Measurements from ENCODE around the gene P2RX3. TPM values are rescaled to one million over a fixed set of nuclear protein-coding genes. Genes with fewer than 3 reads are reported as not detected.

P2RX3 gene
- total RNA-seq, 2 experiments from 2014 or later = not detected

GRCh38 chr11:57342702-57343101, 4.5 kb downstream of the P2RX3 start:
- H3K36me3 ChIP-seq (ENCODE audit: insufficient read depth, low read length) = no peaks in the 10 kb centered on the region
- no peaks in the 10 kb centered on the region for H3K9me3 Mint-ChIP-seq
- H3K27ac ChIP-seq (ENCODE audit: low read depth in 1 of 2, low read length in 2 of 2) = no peak overlapping the region
- no peaks in the 10 kb centered on the region for H3K4me1 Mint-ChIP-seq (ENCODE audit: low read depth)
- no peaks in the 10 kb centered on the region for H3K9me3 ChIP-seq (ENCODE audit: control insufficient read depth in 1 of 2, insufficient read depth in 1 of 2, low read length in 2 of 2)
- ChIA-PET POLR2A (no interaction called here), CTCF (no interaction called here)
- peaks cover 6% of the 10 kb centered on the region for H3K4me1 ChIP-seq (ENCODE audit: insufficient read depth, low read length)
- no peak for TF ChIP-seq CTCF (IDR thresholded peaks at IDR 0.05)
- no peaks in the 10 kb centered on the region for H3K36me3 Mint-ChIP-seq (ENCODE audit: low read depth)
- DNase-seq = no peak
- intact Hi-C loops (cut with DNase I, micrococcal nuclease) = loop anchor here in 1 of 2 experiments (10.0 kb wide), 2 partner anchors 112 to 1172 kb away; no protein-coding TSS in a partner anchor
- ATAC-seq (ENCODE audit: poor library complexity) = no peak
- no peaks in the 10 kb centered on the region for H3K27me3 Mint-ChIP-seq
- no peaks in the 10 kb centered on the region for H3K27me3 ChIP-seq (ENCODE audit: control insufficient read depth in 1 of 2, insufficient read depth in 2 of 2, low read length in 2 of 2)
- no peak overlapping the region for H3K4me3 Mint-ChIP-seq
- H3K27ac Mint-ChIP-seq = no peak overlapping the region
- no peak overlapping the region for H3K4me3 ChIP-seq (ENCODE audit: low read length)

GRCh38 chr11:57343825-57344224, 5.7 kb downstream of the P2RX3 start:
- Mint-ChIP-seq H3K36me3 (ENCODE audit: low read depth) (no peaks in the 10 kb centered on the region), H3K4me1 (ENCODE audit: low read depth) (no peaks in the 10 kb centered on the region), H3K27ac (no peak overlapping the region), H3K27me3 (no peaks in the 10 kb centered on the region), H3K9me3 (no peaks in the 10 kb centered on the region), H3K4me3 (no peak overlapping the region)
- Histone ChIP-seq H3K27me3 (ENCODE audit: control insufficient read depth in 1 of 2, insufficient read depth in 2 of 2, low read length in 2 of 2) (no peaks in the 10 kb centered on the region), H3K4me1 (ENCODE audit: insufficient read depth, low read length) (peaks cover 6% of the 10 kb centered on the region), H3K36me3 (ENCODE audit: insufficient read depth, low read length) (no peaks in the 10 kb centered on the region), H3K27ac (ENCODE audit: low read depth in 1 of 2, low read length in 2 of 2) (no peak overlapping the region), H3K9me3 (ENCODE audit: control insufficient read depth in 1 of 2, insufficient read depth in 1 of 2, low read length in 2 of 2) (no peaks in the 10 kb centered on the region), H3K4me3 (ENCODE audit: low read length) (no peak overlapping the region)
- TF ChIP-seq CTCF (IDR thresholded peaks at IDR 0.05) = no peak
- ChIA-PET POLR2A (no interaction called here), CTCF (interaction anchor here (0.6 kb wide), 1 partner anchor 94 kb away, joined by 4 read pairs; no protein-coding TSS in a partner anchor)
- intact Hi-C loops (cut with DNase I, micrococcal nuclease) = loop anchor here in 1 of 2 experiments (2.0 to 10.0 kb wide), 3 partner anchors 111 to 1333 kb away; no protein-coding TSS in a partner anchor
- DNase-seq = no peak
- no peak for ATAC-seq (ENCODE audit: poor library complexity)

GRCh38 chr11:57344826-57345225, 6.7 kb downstream of the P2RX3 start:
- Mint-ChIP-seq H3K27me3 (no peaks in the 10 kb centered on the region), H3K36me3 (ENCODE audit: low read depth) (no peaks in the 10 kb centered on the region), H3K4me3 (no peak overlapping the region), H3K9me3 (no peaks in the 10 kb centered on the region), H3K27ac (no peak overlapping the region), H3K4me1 (ENCODE audit: low read depth) (peaks cover under 1% of the 10 kb centered on the region)
- no peak overlapping the region for H3K27ac ChIP-seq (ENCODE audit: low read depth in 1 of 2, low read length in 2 of 2)
- ATAC-seq (ENCODE audit: poor library complexity) (no peak), DNase-seq (no peak)
- POLR2A ChIA-PET = no interaction called here
- no peaks in the 10 kb centered on the region for H3K9me3 ChIP-seq (ENCODE audit: control insufficient read depth in 1 of 2, insufficient read depth in 1 of 2, low read length in 2 of 2)
- no peaks in the 10 kb centered on the region for H3K36me3 ChIP-seq (ENCODE audit: insufficient read depth, low read length)
- CTCF ChIA-PET = interaction anchor here (1.1 kb wide), 1 partner anchor 296 kb away, joined by 4 read pairs; no protein-coding TSS in a partner anchor
- no peak for TF ChIP-seq CTCF (IDR thresholded peaks at IDR 0.05)
- intact Hi-C loops (cut with DNase I, micrococcal nuclease) = loop anchor here (1.0 to 10.0 kb wide), 7 partner anchors 82 to 1442 kb away; partner anchors contain the start of gene SLC43A3 (in 1 of the 2)
- H3K4me3 ChIP-seq (ENCODE audit: low read length) = no peak overlapping the region
- H3K4me1 ChIP-seq (ENCODE audit: insufficient read depth, low read length) = peaks cover 8% of the 10 kb centered on the region
- H3K27me3 ChIP-seq (ENCODE audit: control insufficient read depth in 1 of 2, insufficient read depth in 2 of 2, low read length in 2 of 2) = peaks cover 0 to under 1% of the 10 kb centered on the region in 2 experiments
